Measurements from ENCODE around the gene AP5Z1. TPM values are rescaled to one million over a fixed set of nuclear protein-coding genes. Genes with fewer than 3 reads are reported as not detected.

The AP5Z1 gene
- total RNA-seq, 1 donor from 2014 or later, result 111 TPM

DNA sequence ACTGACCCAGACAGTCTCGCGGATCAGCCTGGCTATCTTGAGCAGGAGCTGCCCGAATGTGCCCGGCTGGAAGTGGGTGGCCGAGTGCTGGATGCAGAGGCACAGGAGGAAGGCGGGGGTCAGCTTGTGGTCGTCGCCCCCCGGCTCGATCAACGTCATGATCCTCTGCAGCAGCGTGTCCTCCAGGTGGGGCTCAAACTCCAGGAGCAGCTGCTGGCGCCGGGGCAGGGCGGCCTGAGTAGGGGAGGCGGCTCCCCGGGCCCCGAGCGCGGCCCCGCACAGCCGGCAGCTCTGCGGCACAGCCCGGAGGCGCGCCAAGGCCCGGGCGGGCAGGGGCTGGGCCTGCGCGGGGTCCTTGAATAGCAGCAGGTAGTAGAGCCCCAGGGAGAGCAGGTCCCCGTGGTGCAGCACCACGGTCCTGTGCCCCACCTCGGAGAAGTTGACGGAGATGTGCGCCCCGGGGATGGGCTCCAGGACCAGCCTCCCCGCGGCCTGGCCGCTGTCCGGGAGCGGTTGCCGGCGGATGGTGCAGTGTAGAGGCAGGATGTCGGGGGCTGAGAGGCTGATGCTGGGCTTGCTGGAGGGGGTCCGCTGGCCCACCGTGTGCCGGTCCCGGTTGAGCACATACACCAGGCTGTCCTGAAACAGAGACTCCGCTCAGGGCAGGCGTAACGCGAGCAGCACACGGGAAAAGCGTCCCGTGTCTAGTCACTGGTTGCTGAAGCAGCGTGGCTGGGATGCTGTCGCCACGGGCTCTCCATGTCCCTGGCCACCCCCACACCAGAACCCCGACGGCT lies 59.4 kb downstream of the AP5Z1 start:
- H3K9me3 Mint-ChIP-seq, result no peaks in the 10 kb centered on the region
- CTCF ChIA-PET, result no interaction called here
- H3K27ac Mint-ChIP-seq, result no peak overlapping the region
- no peaks in the 10 kb centered on the region for H3K36me3 Mint-ChIP-seq (ENCODE audit: low read depth)
- POLR2A ChIA-PET, result no interaction called here
- ATAC-seq (ENCODE audit: low read depth), result no peak
- intact Hi-C loops (cut with micrococcal nuclease), result no loop called here
- peaks cover 4% of the 10 kb centered on the region for H3K4me1 Mint-ChIP-seq
- TF ChIP-seq, protein P1, sequence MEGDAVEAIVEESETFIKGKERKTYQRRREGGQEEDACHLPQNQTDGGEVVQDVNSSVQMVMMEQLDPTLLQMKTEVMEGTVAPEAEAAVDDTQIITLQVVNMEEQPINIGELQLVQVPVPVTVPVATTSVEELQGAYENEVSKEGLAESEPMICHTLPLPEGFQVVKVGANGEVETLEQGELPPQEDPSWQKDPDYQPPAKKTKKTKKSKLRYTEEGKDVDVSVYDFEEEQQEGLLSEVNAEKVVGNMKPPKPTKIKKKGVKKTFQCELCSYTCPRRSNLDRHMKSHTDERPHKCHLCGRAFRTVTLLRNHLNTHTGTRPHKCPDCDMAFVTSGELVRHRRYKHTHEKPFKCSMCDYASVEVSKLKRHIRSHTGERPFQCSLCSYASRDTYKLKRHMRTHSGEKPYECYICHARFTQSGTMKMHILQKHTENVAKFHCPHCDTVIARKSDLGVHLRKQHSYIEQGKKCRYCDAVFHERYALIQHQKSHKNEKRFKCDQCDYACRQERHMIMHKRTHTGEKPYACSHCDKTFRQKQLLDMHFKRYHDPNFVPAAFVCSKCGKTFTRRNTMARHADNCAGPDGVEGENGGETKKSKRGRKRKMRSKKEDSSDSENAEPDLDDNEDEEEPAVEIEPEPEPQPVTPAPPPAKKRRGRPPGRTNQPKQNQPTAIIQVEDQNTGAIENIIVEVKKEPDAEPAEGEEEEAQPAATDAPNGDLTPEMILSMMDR (IDR thresholded peaks at IDR 0.05), result no peak
- DNase-seq, result no peak
- H3K4me3 Mint-ChIP-seq, result no peak overlapping the region
- H3K27me3 Mint-ChIP-seq, result no peaks in the 10 kb centered on the region

DNA sequence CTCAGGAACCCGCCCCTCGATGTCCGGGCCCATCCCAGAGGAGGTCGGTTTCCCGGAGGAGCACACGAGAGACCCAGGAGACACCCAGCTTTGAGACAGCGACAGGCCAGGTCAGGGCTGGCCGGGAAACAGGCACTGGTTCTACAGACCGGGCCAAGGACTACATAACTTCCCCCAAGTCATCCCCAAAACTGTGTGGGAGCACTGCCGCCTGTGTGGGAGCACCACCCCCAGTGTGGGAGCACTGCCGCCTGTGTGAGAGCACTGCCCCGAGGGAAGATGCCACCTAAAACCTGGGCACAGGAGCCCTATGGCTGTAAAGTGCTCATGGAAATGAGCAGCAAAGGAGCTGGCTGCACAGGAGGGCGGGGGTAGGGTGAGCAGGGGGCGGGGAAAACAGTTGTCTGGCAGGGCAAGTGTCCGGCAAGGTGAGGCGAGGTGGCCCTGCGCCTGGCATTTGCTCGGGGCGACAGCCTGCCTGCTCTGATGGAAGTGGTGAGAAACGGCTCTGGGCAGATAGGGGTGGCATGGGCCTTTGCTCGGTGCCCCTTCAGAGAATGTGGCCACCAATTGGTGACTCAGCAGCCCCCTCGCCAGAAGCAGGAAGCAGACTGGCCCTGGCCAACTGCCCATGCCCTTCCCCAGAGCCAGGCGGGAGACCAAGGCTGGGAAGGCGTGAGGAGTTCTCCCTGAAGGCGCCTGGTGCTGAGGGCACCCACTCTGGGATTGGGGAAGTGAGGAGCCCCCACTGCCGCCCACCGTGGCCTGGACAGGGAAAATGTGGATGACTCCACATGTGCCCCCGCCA lies 60.2 kb downstream of the AP5Z1 start:
- Mint-ChIP-seq H3K36me3 (ENCODE audit: low read depth) (no peaks in the 10 kb centered on the region), H3K4me3 (no peak overlapping the region), H3K27ac (no peak overlapping the region), H3K9me3 (no peaks in the 10 kb centered on the region), H3K27me3 (no peaks in the 10 kb centered on the region), H3K4me1 (no peaks in the 10 kb centered on the region)
- TF ChIP-seq, protein P1 (IDR thresholded peaks at IDR 0.05), result no peak
- ATAC-seq (ENCODE audit: low read depth), result no peak
- DNase-seq, result no peak
- intact Hi-C loops (cut with micrococcal nuclease), result no loop called here
- CTCF ChIA-PET, result no interaction called here
- POLR2A ChIA-PET, result no interaction called here

GRCh38 chr7:4836206-4836661 lies 60.8 kb downstream of the AP5Z1 start:
- TF ChIP-seq, protein P1 (IDR thresholded peaks at IDR 0.05), result no peak
- DNase-seq (no peak), ATAC-seq (ENCODE audit: low read depth) (no peak)
- Mint-ChIP-seq H3K4me3 (no peak overlapping the region), H3K4me1 (no peaks in the 10 kb centered on the region), H3K27me3 (no peaks in the 10 kb centered on the region), H3K36me3 (ENCODE audit: low read depth) (no peaks in the 10 kb centered on the region), H3K27ac (no peak overlapping the region), H3K9me3 (no peaks in the 10 kb centered on the region)
- POLR2A ChIA-PET, result no interaction called here
- CTCF ChIA-PET, result no interaction called here
- intact Hi-C loops (cut with micrococcal nuclease), result no loop called here

GRCh38 chr7:4837041-4837802 lies 61.8 kb downstream of the AP5Z1 start:
- intact Hi-C loops (cut with micrococcal nuclease), result no loop called here
- no peaks in the 10 kb centered on the region for H3K9me3 Mint-ChIP-seq
- no peaks in the 10 kb centered on the region for H3K4me1 Mint-ChIP-seq
- H3K36me3 Mint-ChIP-seq (ENCODE audit: low read depth), result no peaks in the 10 kb centered on the region
- no peaks in the 10 kb centered on the region for H3K27me3 Mint-ChIP-seq
- H3K27ac Mint-ChIP-seq, result no peak overlapping the region
- no peak for ATAC-seq (ENCODE audit: low read depth)
- no peak overlapping the region for H3K4me3 Mint-ChIP-seq
- ChIA-PET POLR2A (no interaction called here), CTCF (no interaction called here)
- DNase-seq, result no peak
- TF ChIP-seq, protein P1 (IDR thresholded peaks at IDR 0.05), result no peak

Data from activated B cell treated with CpG ODN at 0.5 μM for 24 hours (primary cell).